Lung (tissue), 12 donors: Measurements from ENCODE around the gene DHX30. TPM values are rescaled to one million over a fixed set of nuclear protein-coding genes. Genes with fewer than 3 reads are reported as not detected.

Experiments used
- ATAC-seq: fragments of 200-7000 bp; cut with Tn5 transposase; one replicate; pipeline ENCODE4 v1.9.1; 2020; ENCODE audit warnings: moderate number of reproducible peaks; ENCODE audit not compliant: insufficient read depth, low FRiP score
- DNase-seq, 3 donors: peaks; one replicate each; pipeline ENCODE4 v3.0.0-alpha.2; 2013 to 2017
- H3K27ac ChIP-seq, 2 donors: one replicate each; pipeline ENCODE4 v1.5.1; 2013; ENCODE audit warnings: mild to moderate bottlenecking in 2 of 2, moderate library complexity in 2 of 2, control low read depth in 1 of 2, inconsistent platforms in 1 of 2, low read depth in 1 of 2, low read length in 1 of 2
- H3K27me3 ChIP-seq, 3 donors: one replicate each; pipeline ENCODE4 v1.5.1; 2013; ENCODE audit warnings: low read length in 2 of 3; ENCODE audit not compliant: control insufficient read depth in 3 of 3, insufficient read depth in 3 of 3
- H3K36me3 ChIP-seq, 4 donors: one replicate each; pipeline ENCODE4 v1.5.1; 2013; ENCODE audit warnings: low read length in 4 of 4, mild to moderate bottlenecking in 1 of 4, moderate library complexity in 1 of 4; ENCODE audit not compliant: control insufficient read depth in 4 of 4, insufficient read depth in 4 of 4
- H3K4me1 ChIP-seq, 5 donors: one replicate each; pipeline ENCODE4 v1.5.1; 2013; ENCODE audit warnings: low read length in 5 of 5, mild to moderate bottlenecking in 2 of 5, moderate library complexity in 1 of 5; ENCODE audit not compliant: control insufficient read depth in 5 of 5, insufficient read depth in 5 of 5
- H3K4me3 ChIP-seq: one replicate; pipeline ENCODE4 v1.5.1; 2013; ENCODE audit warnings: mild to moderate bottlenecking, control low read depth, moderate library complexity
- H3K9ac ChIP-seq, 2 donors: one replicate each; pipeline ENCODE4 v1.5.1; 2013; ENCODE audit warnings: low read length in 2 of 2, control low read depth in 1 of 2; ENCODE audit not compliant: insufficient read depth in 1 of 2
- H3K9me3 ChIP-seq, 4 donors: one replicate each; pipeline ENCODE4 v1.5.1; 2013; ENCODE audit warnings: low read length in 3 of 4, mild to moderate bottlenecking in 1 of 4, moderate library complexity in 1 of 4; ENCODE audit not compliant: control insufficient read depth in 4 of 4, insufficient read depth in 3 of 4
- WGBS, 2 donors: extraction: QIAGEN DNeasy Blood & Tissue Kit; methylation state at CpG; one replicate each; pipeline ENCODE4 v1.1.7; 2013; 5-methylcytosine and 5-hydroxymethylcytosine counted together
- polyA plus RNA-seq, 2 donors: library from polyadenylated mRNA; stranded (reverse); fragments of 200-250 nt; gene quantifications; one replicate each; pipeline ENCODE4 v1.2.1, GENCODE V29; 2013
- total RNA-seq, 2 donors: library from RNA; depleted of rRNA in 1 of 2; stranded (reverse); fragments of >200 nt in 1 of 2; gene quantifications; one replicate each; pipeline ENCODE4 v1.2.1, GENCODE V29; 2014 to 2021
- TF ChIP-seq, protein P1 (sequence below): IDR thresholded peaks from 2 replicates; pipeline ENCODE4 v1.5.1; 2012; ENCODE audit warnings: mild to moderate bottlenecking; ENCODE audit errors: control extremely low read depth, extremely low read depth
- donor health status: control.
- donor health status: control.
- donor health status: Bipolar disorder and iron deficiency.
- donor health status: healthy.
- donor health status: DM: yes; HTN: yes; CAD: no.

Gene DHX30
- total and polyA plus RNA-seq, 4 donors, result 42.2 to 65.9 (median 53.8) TPM

- Histone ChIP-seq H3K4me3 (no peak overlapping the region), H3K27me3 (no peaks in the 10 kb centered on the region), H3K4me1 (peaks cover 0 to 13% (median 3%) of the 10 kb centered on the region in 5 donors), H3K27ac (no peak overlapping the region), H3K36me3 (no peaks in the 10 kb centered on the region), H3K9me3 (no peaks in the 10 kb centered on the region), H3K9ac (no peak overlapping the region)
- TF ChIP-seq, protein P1, sequence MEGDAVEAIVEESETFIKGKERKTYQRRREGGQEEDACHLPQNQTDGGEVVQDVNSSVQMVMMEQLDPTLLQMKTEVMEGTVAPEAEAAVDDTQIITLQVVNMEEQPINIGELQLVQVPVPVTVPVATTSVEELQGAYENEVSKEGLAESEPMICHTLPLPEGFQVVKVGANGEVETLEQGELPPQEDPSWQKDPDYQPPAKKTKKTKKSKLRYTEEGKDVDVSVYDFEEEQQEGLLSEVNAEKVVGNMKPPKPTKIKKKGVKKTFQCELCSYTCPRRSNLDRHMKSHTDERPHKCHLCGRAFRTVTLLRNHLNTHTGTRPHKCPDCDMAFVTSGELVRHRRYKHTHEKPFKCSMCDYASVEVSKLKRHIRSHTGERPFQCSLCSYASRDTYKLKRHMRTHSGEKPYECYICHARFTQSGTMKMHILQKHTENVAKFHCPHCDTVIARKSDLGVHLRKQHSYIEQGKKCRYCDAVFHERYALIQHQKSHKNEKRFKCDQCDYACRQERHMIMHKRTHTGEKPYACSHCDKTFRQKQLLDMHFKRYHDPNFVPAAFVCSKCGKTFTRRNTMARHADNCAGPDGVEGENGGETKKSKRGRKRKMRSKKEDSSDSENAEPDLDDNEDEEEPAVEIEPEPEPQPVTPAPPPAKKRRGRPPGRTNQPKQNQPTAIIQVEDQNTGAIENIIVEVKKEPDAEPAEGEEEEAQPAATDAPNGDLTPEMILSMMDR, result no peak
- WGBS, 2 donors, result 87 to 88% methylated on average over 4 of the region's 4 CpGs
- DNase-seq, result no peak
- ATAC-seq, result no peak
Measured at GRCh38 chr3:47799733-47800132, 3.2 kb upstream of the DHX30 start.

DNA sequence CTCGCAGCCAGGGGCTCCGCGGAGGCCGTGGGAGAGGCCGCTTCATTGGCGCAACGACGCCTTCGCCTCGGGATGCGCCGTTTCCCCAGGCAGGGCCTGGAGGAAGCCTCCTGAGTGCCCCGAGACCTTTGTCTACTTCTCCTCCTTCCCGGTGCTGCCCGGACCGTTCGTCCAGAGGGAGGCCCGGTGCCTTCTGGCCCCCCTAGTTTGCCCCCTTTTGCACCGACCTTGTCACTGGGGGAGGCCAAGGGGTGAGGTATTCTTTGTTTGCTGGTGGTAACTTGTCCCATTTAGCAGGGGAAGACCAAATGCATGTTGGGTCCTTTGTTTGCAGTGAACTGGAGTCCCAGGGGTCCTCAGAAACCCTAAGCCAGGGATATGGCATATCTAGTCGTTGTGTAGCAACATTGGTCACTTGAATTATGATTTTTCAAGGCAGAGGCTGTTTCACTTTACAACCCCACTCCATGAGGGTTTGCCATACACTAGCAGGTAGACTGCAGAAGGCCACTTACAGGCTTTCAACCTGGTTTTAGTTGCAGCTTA, 615 bp downstream of the DHX30 start:
- H3K36me3 ChIP-seq, result peaks cover 0 to 6% (median 2%) of the 10 kb centered on the region in 4 donors
- 0 to 1% methylated on average over 18 to 20 of the region's 20 CpGs for WGBS, 2 donors

DNA sequence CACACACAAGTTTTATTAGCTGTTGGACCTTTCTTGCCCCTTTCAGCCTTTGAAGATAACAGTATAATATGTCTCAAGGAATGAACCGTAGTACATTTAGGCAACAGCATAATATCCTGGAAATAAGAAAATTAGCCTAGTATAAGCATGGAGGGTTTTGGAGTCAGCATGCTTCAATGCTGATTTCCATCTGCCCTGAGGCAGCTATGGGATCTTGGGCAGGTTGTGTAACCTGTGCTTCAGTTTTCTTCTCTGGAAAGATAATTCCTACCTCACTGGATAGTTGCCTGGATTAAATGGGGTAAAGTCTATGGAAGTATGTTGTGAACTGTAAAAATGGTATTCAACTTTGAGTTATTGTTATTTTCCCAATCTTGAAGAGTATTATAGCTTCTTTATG, 1.6 kb downstream of the DHX30 start:
- Histone ChIP-seq H3K4me1 (peaks cover 0 to 13% (median 3%) of the 10 kb centered on the region in 5 donors), H3K27me3 (no peaks in the 10 kb centered on the region), H3K9me3 (no peaks in the 10 kb centered on the region), H3K36me3 (peaks cover 0 to 6% (median 3%) of the 10 kb centered on the region in 4 donors), H3K9ac (peak overlapping the region in 1 of 2 donors; percentile 49), H3K4me3 (no peak overlapping the region), H3K27ac (no peak overlapping the region)
- no peak for ATAC-seq
- WGBS, 2 donors, result 91 to 93% methylated on average over 1 of the region's 1 CpG
- DNase-seq, result no peak
- TF ChIP-seq, protein P1, result no peak

More for the DNA sequence above, 615 bp downstream of the DHX30 start:
- peak overlapping the region; percentile 79 for H3K4me3 ChIP-seq
- H3K4me1 ChIP-seq, result peaks cover 0 to 13% (median 3%) of the 10 kb centered on the region in 5 donors
- no peaks in the 10 kb centered on the region for H3K9me3 ChIP-seq
- peak overlapping the region; percentile 98 to 99 for H3K27ac ChIP-seq
- ATAC-seq (no peak), DNase-seq (peak in 1 of 3 donors; percentile 33)
- TF ChIP-seq, protein P1, result no peak
- H3K9ac ChIP-seq, result peak overlapping the region; percentile 79 to 97
- no peaks in the 10 kb centered on the region for H3K27me3 ChIP-seq
